ENCODE measurements around the gene ASRGL1.

Gene ASRGL1

GRCh38 chr11:62419314-62419929 lies 82.2 kb downstream of the ASRGL1 start:
- DNase-seq = no peak

- DNase-seq = no peak
Measured at GRCh38 chr11:62419943-62420342, 82.7 kb downstream of the ASRGL1 start.

GRCh38 chr11:62420882-62421281 lies 83.6 kb downstream of the ASRGL1 start:
- DNase-seq = no peak

- no peak for DNase-seq
Measured at GRCh38 chr11:62421996-62422395, 84.7 kb downstream of the ASRGL1 start.

GRCh38 chr11:62423012-62423411 lies 85.8 kb downstream of the ASRGL1 start:
- DNase-seq = no peak

GRCh38 chr11:62427630-62428233 lies 90.5 kb downstream of the ASRGL1 start:
- DNase-seq = peak; percentile 85

GRCh38 chr11:62428871-62429560 lies 91.8 kb downstream of the ASRGL1 start:
- DNase-seq = no peak

GRCh38 chr11:62430425-62430824 lies 93.2 kb downstream of the ASRGL1 start:
- no peak for DNase-seq

- no peak for DNase-seq
Measured at GRCh38 chr11:62431171-62431901, 94.1 kb downstream of the ASRGL1 start.

GRCh38 chr11:62432695-62433094 lies 95.4 kb downstream of the ASRGL1 start:
- DNase-seq = no peak

- no peak for DNase-seq
Measured at GRCh38 chr11:62433141-62433903, 96.1 kb downstream of the ASRGL1 start.

- no peak for DNase-seq
Measured at GRCh38 chr11:62433904-62434276, 96.6 kb downstream of the ASRGL1 start.

- no peak for DNase-seq
Measured at GRCh38 chr11:62435846-62436660, 98.8 kb downstream of the ASRGL1 start.

- DNase-seq = no peak
Measured at GRCh38 chr11:62437616-62438015, 100.4 kb downstream of the ASRGL1 start.

GRCh38 chr11:62438641-62439040 lies 101.4 kb downstream of the ASRGL1 start:
- no peak for DNase-seq

- no peak for DNase-seq
Measured at GRCh38 chr11:62439785-62440602, 102.7 kb downstream of the ASRGL1 start.
